ENCODE results near the gene PLEKHD1. TPM values are rescaled to one million over a fixed set of nuclear protein-coding genes. Genes with fewer than 3 reads are reported as not detected.

PLEKHD1 gene
- polyA plus RNA-seq, 12 donors, result 0.48 to 1.2 (median 0.63) TPM; not detected in 2

GRCh38 chr14:69547701-69548348 lies 63.3 kb downstream of the PLEKHD1 start:
- peak; percentile 21 for DNase-seq

GRCh38 chr14:69548566-69548965 lies 64.0 kb downstream of the PLEKHD1 start:
- DNase-seq, result no peak

- DNase-seq, result no peak
These were observed 67.0 kb downstream of the PLEKHD1 start for GRCh38 chr14:69551511-69551910.

- no peak for DNase-seq
These were observed 68.7 kb downstream of the PLEKHD1 start for GRCh38 chr14:69553252-69553651.

- DNase-seq, result no peak
These were observed 70.0 kb downstream of the PLEKHD1 start for GRCh38 chr14:69554500-69554899.

- DNase-seq, result no peak
These were observed 74.2 kb downstream of the PLEKHD1 start for GRCh38 chr14:69558774-69559173.

- DNase-seq, result no peak
These were observed 75.1 kb downstream of the PLEKHD1 start for GRCh38 chr14:69559581-69560011.

- no peak for DNase-seq
These were observed 76.3 kb downstream of the PLEKHD1 start for GRCh38 chr14:69560826-69561225.

GRCh38 chr14:69561893-69562292 lies 77.4 kb downstream of the PLEKHD1 start:
- DNase-seq, result no peak

- no peak for DNase-seq
These were observed 83.0 kb downstream of the PLEKHD1 start for GRCh38 chr14:69567563-69567962.

- DNase-seq, result no peak
These were observed 85.3 kb downstream of the PLEKHD1 start for GRCh38 chr14:69569859-69570258.

- no peak for DNase-seq
These were observed 86.4 kb downstream of the PLEKHD1 start for GRCh38 chr14:69570836-69571330.

- DNase-seq, result no peak
These were observed 87.0 kb downstream of the PLEKHD1 start for GRCh38 chr14:69571449-69572029.

GRCh38 chr14:69572030-69572840 lies 87.7 kb downstream of the PLEKHD1 start:
- DNase-seq, result no peak

- no peak for DNase-seq
These were observed 88.3 kb downstream of the PLEKHD1 start for GRCh38 chr14:69572841-69573135.

GRCh38 chr14:69573205-69573830 lies 88.8 kb downstream of the PLEKHD1 start:
- no peak for DNase-seq

- DNase-seq, result no peak
These were observed 89.3 kb downstream of the PLEKHD1 start for GRCh38 chr14:69573831-69574262.

- peak; percentile 49 for DNase-seq
These were observed 89.9 kb downstream of the PLEKHD1 start, which contains the start of gene CCDC177 for GRCh38 chr14:69574263-69574953. TSS of gene CCDC177 (minus strand) at chr14:69574871. CDS start at chr14:69573622, 1,249 bp downstream.

- no peak for DNase-seq
These were observed 90.4 kb downstream of the PLEKHD1 start for GRCh38 chr14:69574954-69575295.

GRCh38 chr14:69579476-69579875 lies 94.9 kb downstream of the PLEKHD1 start:
- DNase-seq, result no peak

- no peak for DNase-seq
These were observed 95.6 kb downstream of the PLEKHD1 start for GRCh38 chr14:69580009-69580577.
